Measurements from ENCODE around the gene CYBA. TPM values are rescaled to one million over a fixed set of nuclear protein-coding genes. Genes with fewer than 3 reads are reported as not detected.

Gene CYBA
- total and polyA plus RNA-seq, 2 of the 13 experiments (the other 11 are each of a cell fraction or from before 2014, with no cell fraction given), result 196 to 250 TPM

DNA sequence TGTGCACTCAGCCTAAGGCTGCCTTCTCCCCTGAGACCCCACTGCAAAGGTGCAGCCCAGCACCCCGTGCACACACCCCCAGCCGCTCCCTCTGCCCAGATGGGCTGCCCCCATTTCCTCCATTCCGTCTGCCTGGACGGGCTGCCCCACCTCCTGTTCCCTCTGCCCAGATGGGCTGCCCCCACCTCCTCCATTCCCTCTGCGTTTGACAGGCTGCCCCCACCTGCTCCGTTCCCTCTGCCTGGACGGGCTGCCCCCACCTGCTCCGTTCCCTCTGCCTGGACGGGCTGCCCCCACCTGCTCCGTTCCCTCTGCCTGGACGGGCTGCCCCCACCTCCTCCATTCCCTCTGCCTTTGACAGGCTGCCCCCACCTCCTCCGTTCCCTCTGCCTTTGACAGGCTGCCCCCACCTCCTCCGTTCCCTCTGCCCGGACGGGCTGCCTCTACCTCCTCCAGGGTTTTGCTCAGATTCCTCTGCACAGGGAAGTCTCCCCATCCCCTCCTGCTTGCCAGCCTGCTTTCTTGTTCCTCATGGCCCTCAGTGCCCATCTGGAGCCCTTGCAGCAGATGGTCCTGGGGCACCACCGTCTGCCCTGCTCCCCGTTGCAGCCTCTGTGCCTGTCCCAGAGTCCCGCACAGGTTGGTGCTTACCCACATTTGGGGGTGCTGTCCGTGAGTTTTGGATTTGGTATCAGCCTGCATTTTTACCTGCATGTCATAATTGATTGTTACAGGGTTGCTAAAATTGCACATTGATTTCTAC lies 35.9 kb downstream of the CYBA start:
- Histone ChIP-seq H2AFZ (ENCODE audit: low read length) (no peak overlapping the region), H3K27ac (ENCODE audit: extremely low read length, insufficient read depth, low read length) (no peak overlapping the region), H3K9ac (ENCODE audit: insufficient read depth, low read depth, low read length) (no peak overlapping the region), H3K27me3 (ENCODE audit: control insufficient read depth in 1 of 2, insufficient read depth in 2 of 2, low read length in 2 of 2) (no peaks in the 10 kb centered on the region), H3K4me3 (replicated peaks in 1 of 3; ENCODE audit: insufficient read depth in 1 of 3, low read depth in 2 of 3, low read length in 3 of 3) (no peak overlapping the region), H3K4me2 (ENCODE audit: low read depth, low read length) (no peak overlapping the region), H3K9me3 (ENCODE audit: low read length) (no peaks in the 10 kb centered on the region), H3K36me3 (replicated peaks in 1 of 2; ENCODE audit: control insufficient read depth in 1 of 2, insufficient read depth in 2 of 2, low read length in 2 of 2) (peaks cover 24 to 57% of the 10 kb centered on the region in 2 experiments), H3K4me1 (ENCODE audit: insufficient read depth, low read length) (peaks cover 31% of the 10 kb centered on the region), H4K20me1 (ENCODE audit: insufficient read depth, low read length) (peaks cover 8% of the 10 kb centered on the region; the same call in 1 of the 2 replicates), H3K79me2 (ENCODE audit: insufficient read depth, low read length) (peaks cover 8% of the 10 kb centered on the region)
- POLR2A ChIA-PET, result interaction anchor here (0.6 kb wide), 1 partner anchor 12 kb away, joined by 3 read pairs; no protein-coding TSS in a partner anchor
- intact Hi-C loops (cut with micrococcal nuclease; ENCODE audit: unreplicated experiment) (no loop called here), in situ Hi-C loops (cut with HindIII; ENCODE audit: extremely low pct_ligation_motif_present, low pct_unique_long_range_greater_than_20kb) (no loop called here)
- no peak for DNase-seq (ENCODE audit: low spot score)
- CTCF ChIA-PET (ENCODE audit: low intra/inter-chr PET ratio, low total read pairs), result no interaction called here
- WGBS (ENCODE audit: low lambda C conversion rate), result 97% methylated on average over 19 of the region's 19 CpGs
- TF ChIP-seq, protein P1, sequence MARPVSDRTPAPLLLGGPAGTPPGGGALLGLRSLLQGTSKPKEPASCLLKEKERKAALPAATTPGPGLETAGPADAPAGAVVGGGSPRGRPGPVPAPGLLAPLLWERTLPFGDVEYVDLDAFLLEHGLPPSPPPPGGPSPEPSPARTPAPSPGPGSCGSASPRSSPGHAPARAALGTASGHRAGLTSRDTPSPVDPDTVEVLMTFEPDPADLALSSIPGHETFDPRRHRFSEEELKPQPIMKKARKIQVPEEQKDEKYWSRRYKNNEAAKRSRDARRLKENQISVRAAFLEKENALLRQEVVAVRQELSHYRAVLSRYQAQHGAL (CRISPR knock-in tag; IDR thresholded peaks at IDR 0.05; ENCODE audit: not compliant biosample characterization), result no peak
- TF ChIP-seq NFYB (CRISPR knock-in tag; IDR thresholded peaks at IDR 0.05), result no peak
- TF ChIP-seq, protein P2, sequence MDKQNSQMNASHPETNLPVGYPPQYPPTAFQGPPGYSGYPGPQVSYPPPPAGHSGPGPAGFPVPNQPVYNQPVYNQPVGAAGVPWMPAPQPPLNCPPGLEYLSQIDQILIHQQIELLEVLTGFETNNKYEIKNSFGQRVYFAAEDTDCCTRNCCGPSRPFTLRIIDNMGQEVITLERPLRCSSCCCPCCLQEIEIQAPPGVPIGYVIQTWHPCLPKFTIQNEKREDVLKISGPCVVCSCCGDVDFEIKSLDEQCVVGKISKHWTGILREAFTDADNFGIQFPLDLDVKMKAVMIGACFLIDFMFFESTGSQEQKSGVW (CRISPR knock-in tag; IDR thresholded peaks at IDR 0.05; ENCODE audit: borderline replicate concordance), result no peak
- TF ChIP-seq, protein P3, sequence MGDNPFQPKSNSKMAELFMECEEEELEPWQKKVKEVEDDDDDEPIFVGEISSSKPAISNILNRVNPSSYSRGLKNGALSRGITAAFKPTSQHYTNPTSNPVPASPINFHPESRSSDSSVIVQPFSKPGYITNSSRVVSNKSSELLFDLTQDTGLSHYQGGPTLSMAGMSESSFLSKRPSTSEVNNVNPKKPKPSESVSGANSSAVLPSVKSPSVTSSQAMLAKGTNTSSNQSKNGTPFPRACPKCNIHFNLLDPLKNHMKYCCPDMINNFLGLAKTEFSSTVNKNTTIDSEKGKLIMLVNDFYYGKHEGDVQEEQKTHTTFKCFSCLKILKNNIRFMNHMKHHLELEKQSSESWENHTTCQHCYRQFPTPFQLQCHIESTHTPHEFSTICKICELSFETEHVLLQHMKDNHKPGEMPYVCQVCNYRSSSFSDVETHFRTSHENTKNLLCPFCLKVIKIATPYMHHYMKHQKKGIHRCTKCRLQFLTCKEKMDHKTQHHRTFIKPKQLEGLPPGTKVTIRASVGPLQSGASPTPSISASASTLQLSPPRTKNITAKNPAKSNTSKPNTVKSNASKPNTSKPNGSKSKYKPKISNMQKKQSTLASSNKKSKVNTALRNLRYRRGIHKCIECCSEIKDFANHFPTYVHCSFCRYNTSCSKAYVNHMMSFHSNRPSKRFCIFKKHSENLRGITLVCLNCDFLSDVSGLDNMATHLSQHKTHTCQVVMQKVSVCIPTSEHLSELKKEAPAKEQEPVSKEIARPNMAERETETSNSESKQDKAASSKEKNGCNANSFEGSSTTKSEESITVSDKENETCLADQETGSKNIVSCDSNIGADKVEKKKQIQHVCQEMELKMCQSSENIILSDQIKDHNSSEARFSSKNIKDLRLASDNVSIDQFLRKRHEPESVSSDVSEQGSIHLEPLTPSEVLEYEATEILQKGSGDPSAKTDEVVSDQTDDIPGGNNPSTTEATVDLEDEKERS (CRISPR knock-in tag; IDR thresholded peaks at IDR 0.05), result no peak
- TF ChIP-seq, protein P4, sequence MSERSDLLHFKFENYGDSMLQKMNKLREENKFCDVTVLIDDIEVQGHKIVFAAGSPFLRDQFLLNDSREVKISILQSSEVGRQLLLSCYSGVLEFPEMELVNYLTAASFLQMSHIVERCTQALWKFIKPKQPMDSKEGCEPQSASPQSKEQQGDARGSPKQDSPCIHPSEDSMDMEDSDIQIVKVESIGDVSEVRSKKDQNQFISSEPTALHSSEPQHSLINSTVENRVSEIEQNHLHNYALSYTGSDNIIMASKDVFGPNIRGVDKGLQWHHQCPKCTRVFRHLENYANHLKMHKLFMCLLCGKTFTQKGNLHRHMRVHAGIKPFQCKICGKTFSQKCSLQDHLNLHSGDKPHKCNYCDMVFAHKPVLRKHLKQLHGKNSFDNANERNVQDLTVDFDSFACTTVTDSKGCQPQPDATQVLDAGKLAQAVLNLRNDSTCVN (CRISPR knock-in tag; IDR thresholded peaks at IDR 0.05; ENCODE audit: borderline replicate concordance), result no peak
- no peak for TF ChIP-seq THAP11 (CRISPR knock-in tag; IDR thresholded peaks at IDR 0.05)
- no peak for TF ChIP-seq SCMH1 (CRISPR knock-in tag; IDR thresholded peaks at IDR 0.05; ENCODE audit: borderline replicate concordance)
- TF ChIP-seq SMYD3 (CRISPR knock-in tag; IDR thresholded peaks at IDR 0.05), result no peak
- no peak for TF ChIP-seq ZBTB20 (CRISPR knock-in tag; IDR thresholded peaks at IDR 0.05; ENCODE audit: borderline replicate concordance, low read depth)
- TF ChIP-seq, protein P5, sequence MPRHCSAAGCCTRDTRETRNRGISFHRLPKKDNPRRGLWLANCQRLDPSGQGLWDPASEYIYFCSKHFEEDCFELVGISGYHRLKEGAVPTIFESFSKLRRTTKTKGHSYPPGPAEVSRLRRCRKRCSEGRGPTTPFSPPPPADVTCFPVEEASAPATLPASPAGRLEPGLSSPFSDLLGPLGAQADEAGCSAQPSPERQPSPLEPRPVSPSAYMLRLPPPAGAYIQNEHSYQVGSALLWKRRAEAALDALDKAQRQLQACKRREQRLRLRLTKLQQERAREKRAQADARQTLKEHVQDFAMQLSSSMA (CRISPR knock-in tag; IDR thresholded peaks at IDR 0.05), result no peak
- ATAC-seq, result no peak
- no TSS peak for BruUV-seq (replicated peaks)
- no peak for FAIRE-seq
